HepG2 (cell line): ENCODE data around the gene TNFRSF6B. TPM values are rescaled to one million over a fixed set of nuclear protein-coding genes. Genes with fewer than 3 reads are reported as not detected.

ENCODE experiments used
- HNRNPUL1 ChIP-seq: fragments of 200-400 bp; formaldehyde crosslinking; IDR thresholded peaks from 2 replicates; pipeline ENCODE4 v1.6.1; 2017; ENCODE audit warnings: low read depth, mild to moderate bottlenecking, low read length, moderate library complexity
- HOXA7 ChIP-seq: sonication (generic); formaldehyde crosslinking; IDR thresholded peaks from 2 replicates; pipeline ENCODE4 v1.8.1; 2022; ENCODE audit warnings: mild to moderate bottlenecking, missing genetic modification reagents, moderate library complexity
- ISL2 ChIP-seq: sonication (generic); formaldehyde crosslinking; IDR thresholded peaks from 2 replicates; pipeline ENCODE4 v1.5.0; 2020; ENCODE audit warnings: missing genetic modification reagents
- MNT ChIP-seq: fragments of 450-650 bp; IDR thresholded peaks from 2 replicates; pipeline ENCODE4 v1.6.1; 2016
- NFYC ChIP-seq: IDR thresholded peaks from 2 replicates; pipeline ENCODE4 v1.6.1; 2016; ENCODE audit warnings: missing genetic modification reagents, missing compliant biosample characterization
- PHF8 ChIP-seq: sonication (generic); formaldehyde crosslinking; IDR thresholded peaks from 2 replicates; pipeline ENCODE4 v1.5.0; 2020; ENCODE audit warnings: missing genetic modification reagents
- PLSCR1 ChIP-seq: sonication (generic); formaldehyde crosslinking; IDR thresholded peaks from 2 replicates; pipeline ENCODE4 v1.5.0; 2020; ENCODE audit warnings: missing genetic modification reagents, mild to moderate bottlenecking, borderline replicate concordance
- TOE1 ChIP-seq: sonication (generic); formaldehyde crosslinking; IDR thresholded peaks from 2 replicates; pipeline ENCODE4 v1.4.0; 2020; ENCODE audit warnings: mild to moderate bottlenecking, missing genetic modification reagents
- ZBTB3 ChIP-seq: sonication (generic); formaldehyde crosslinking; IDR thresholded peaks from 2 replicates; pipeline ENCODE4 v1.4.0; 2020; ENCODE audit warnings: low read depth, mild to moderate bottlenecking, moderate library complexity, missing genetic modification reagents, borderline replicate concordance
- ZNF275 ChIP-seq: sonication (generic); formaldehyde crosslinking; IDR thresholded peaks from 2 replicates; pipeline ENCODE4 v1.8.0; 2022; ENCODE audit warnings: missing genetic modification reagents, mild to moderate bottlenecking, inconsistent platforms, borderline replicate concordance
- ZNF737 ChIP-seq: sonication (generic); formaldehyde crosslinking; IDR thresholded peaks from 2 replicates; pipeline ENCODE4 v1.5.0; 2020; ENCODE audit warnings: missing genetic modification reagents, mild to moderate bottlenecking, borderline replicate concordance
- ZNF747 ChIP-seq: sonication (generic); formaldehyde crosslinking; IDR thresholded peaks from 2 replicates; pipeline ENCODE4 v1.8.1; 2023; ENCODE audit warnings: missing genetic modification reagents, mild to moderate bottlenecking, borderline replicate concordance
- ZNF768 ChIP-seq: sonication (generic); formaldehyde crosslinking; IDR thresholded peaks from 2 replicates; pipeline ENCODE4 v1.4.0; 2020; ENCODE audit warnings: missing genetic modification reagents
- polyA plus RNA-seq, 8 experiments: library from polyadenylated mRNA; depleted of rRNA in 3 of 8; stranded (reverse) in 7 of 8; unstranded in 1 of 8; fragments of >200 nt; fragmentation: Illumina TruSeq in 4 of 8; extraction: Trizol in 4 of 8; gene quantifications; 2 replicates each; pipeline versions ENCODE4 v1.2.1 to v1.2.3, GENCODE V29; 2011 to 2016; ENCODE audit warnings: low read depth in 4 of 8, missing spikeins in 1 of 8, mixed read lengths in 1 of 8; ENCODE audit not compliant: insufficient read depth in 1 of 8
- total RNA-seq, 5 experiments: library from RNA; depleted of rRNA; stranded (reverse); fragments of >200 nt; fragmentation: Illumina TruSeq; extraction: Trizol; gene quantifications; 2 replicates each; pipeline ENCODE4 v1.2.3, GENCODE V29; 2016; ENCODE audit warnings: low read depth in 1 of 5
- TF ChIP-seq, protein P1 (sequence below): sonication (generic); formaldehyde crosslinking; IDR thresholded peaks from 2 replicates; pipeline ENCODE4 v1.4.0; 2020; ENCODE audit warnings: missing genetic modification reagents
- TF ChIP-seq, protein P2 (sequence below), 2 experiments: sonication (generic) in 1 of 2; formaldehyde crosslinking in 1 of 2; IDR thresholded peaks; 2 replicates each; pipeline versions ENCODE4 v1.4.0 to v1.6.1; 2016 to 2020; ENCODE audit warnings: borderline replicate concordance in 1 of 2, low read depth in 1 of 2, mild to moderate bottlenecking in 1 of 2, missing genetic modification reagents in 1 of 2

Gene TNFRSF6B
- total and polyA plus RNA-seq, 2 of the 13 experiments (the other 11 are each of a cell fraction or from before 2014, with no cell fraction given): 0.24 TPM; not detected in 1

DNA sequence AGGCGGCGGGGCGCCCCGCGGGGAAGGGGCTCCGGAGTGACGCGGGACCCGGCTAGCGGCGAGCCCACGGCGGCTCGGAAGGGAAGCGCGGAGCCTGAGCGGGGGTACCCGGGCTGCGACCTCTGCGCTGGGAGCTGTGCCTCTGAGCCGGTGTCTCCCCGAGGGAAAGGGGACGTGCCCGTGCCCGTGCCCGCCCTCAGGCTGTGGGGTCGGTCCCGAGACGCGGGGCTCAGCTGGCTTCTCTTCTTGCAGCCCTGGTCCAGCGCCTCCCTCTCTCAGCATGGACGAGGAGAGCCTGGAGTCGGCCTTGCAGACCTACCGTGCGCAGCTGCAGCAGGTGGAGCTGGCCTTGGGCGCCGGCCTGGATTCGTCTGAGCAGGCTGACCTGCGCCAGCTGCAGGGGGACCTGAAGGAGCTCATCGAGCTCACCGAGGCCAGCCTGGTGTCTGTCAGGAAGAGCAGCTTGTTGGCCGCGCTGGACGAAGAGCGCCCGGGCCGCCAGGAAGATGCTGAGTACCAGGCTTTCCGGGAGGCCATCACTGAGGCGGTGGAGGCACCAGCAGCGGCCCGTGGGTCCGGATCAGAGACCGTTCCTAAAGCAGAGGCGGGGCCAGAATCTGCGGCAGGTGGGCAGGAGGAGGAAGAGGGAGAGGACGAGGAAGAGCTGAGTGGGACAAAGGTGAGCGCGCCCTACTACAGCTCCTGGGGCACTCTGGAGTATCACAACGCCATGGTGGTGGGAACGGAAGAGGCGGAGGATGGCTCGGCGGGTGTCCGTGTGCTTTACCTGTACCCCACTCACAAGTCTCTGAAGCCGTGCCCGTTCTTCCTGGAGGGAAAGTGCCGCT, 12.1 kb downstream of the TNFRSF6B start (continued):
- TF ChIP-seq PLSCR1 (CRISPR knock-in tag) (no peak), ZNF747 (CRISPR knock-in tag) (no peak), ZNF275 (CRISPR knock-in tag) (no peak), HNRNPUL1 (no peak), NFYC (no peak), ZNF737 (CRISPR knock-in tag) (0 out of 2 replicates have a peak, but pooled peaks have one; percentile 73), ZBTB3 (CRISPR knock-in tag) (no peak), ZNF768 (CRISPR knock-in tag) (peak; percentile 16; the same call in 1 of the 2 replicates), MNT (no peak), ISL2 (CRISPR knock-in tag) (no peak), PHF8 (CRISPR knock-in tag) (no peak), TOE1 (no peak), HOXA7 (CRISPR knock-in tag) (no peak)
- TF ChIP-seq, protein P1, sequence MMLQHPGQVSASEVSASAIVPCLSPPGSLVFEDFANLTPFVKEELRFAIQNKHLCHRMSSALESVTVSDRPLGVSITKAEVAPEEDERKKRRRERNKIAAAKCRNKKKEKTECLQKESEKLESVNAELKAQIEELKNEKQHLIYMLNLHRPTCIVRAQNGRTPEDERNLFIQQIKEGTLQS (CRISPR knock-in tag): no peak
- TF ChIP-seq, protein P2, sequence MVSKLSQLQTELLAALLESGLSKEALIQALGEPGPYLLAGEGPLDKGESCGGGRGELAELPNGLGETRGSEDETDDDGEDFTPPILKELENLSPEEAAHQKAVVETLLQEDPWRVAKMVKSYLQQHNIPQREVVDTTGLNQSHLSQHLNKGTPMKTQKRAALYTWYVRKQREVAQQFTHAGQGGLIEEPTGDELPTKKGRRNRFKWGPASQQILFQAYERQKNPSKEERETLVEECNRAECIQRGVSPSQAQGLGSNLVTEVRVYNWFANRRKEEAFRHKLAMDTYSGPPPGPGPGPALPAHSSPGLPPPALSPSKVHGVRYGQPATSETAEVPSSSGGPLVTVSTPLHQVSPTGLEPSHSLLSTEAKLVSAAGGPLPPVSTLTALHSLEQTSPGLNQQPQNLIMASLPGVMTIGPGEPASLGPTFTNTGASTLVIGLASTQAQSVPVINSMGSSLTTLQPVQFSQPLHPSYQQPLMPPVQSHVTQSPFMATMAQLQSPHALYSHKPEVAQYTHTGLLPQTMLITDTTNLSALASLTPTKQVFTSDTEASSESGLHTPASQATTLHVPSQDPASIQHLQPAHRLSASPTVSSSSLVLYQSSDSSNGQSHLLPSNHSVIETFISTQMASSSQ (IDR thresholded peaks at IDR 0.05; ENCODE audit: low read depth): no peak
- TF ChIP-seq, protein P2 (CRISPR knock-in tag; IDR thresholded peaks at IDR 0.05; ENCODE audit: borderline replicate concordance): no peak
